IMR-90 (cell line): Measurements from ENCODE around the gene BTG2. TPM values are rescaled to one million over a fixed set of nuclear protein-coding genes. Genes with fewer than 3 reads are reported as not detected.

Source experiments
- ATAC-seq: fragments of 200-7000 bp; cut with Tn5 transposase; 2 replicates; pipeline ENCODE4 v1.9.1; 2020; ENCODE audit warnings: low read depth, mild to moderate bottlenecking, moderate library complexity
- BruUV-seq: library from RNA; stranded (reverse); fragments of 400-500 nt; replicated peaks from 2 replicates; lab custom pipeline; 2021; lab: Mats Ljungman, UMichigan
- CTCF ChIA-PET: fragments of 300-600 bp; formaldehyde crosslinking; extraction: SDS; loops from one replicate; lab custom pipeline; 2021; ENCODE audit warnings: antibody characterized with exemption; lab: Yijun Ruan, JAX
- POLR2A ChIA-PET: fragments of 300-600 bp; sonication (Branson Sonifier 250); formaldehyde crosslinking; loops from one replicate; lab custom pipeline; 2022; ENCODE audit warnings: antibody characterized with exemption; ENCODE audit not compliant: unreplicated experiment; lab: Charles Lee
- DNase-seq: peaks from one replicate; pipeline ENCODE4 v3.0.0; 2013
- H2AFZ ChIP-seq: replicated peaks from 2 replicates; pipeline ENCODE3; 2013; ENCODE audit warnings: low read length, mild to moderate bottlenecking; ENCODE audit not compliant: poor library complexity
- H2AK5ac ChIP-seq: 2 replicates; pipeline ENCODE4 v1.6.1; 2013; ENCODE audit warnings: low read depth, low read length, inconsistent platforms
- H2AK9ac ChIP-seq: replicated peaks from 2 replicates; pipeline ENCODE3; 2013; ENCODE audit warnings: mild to moderate bottlenecking, low read depth, low read length, moderate library complexity; ENCODE audit not compliant: poor library complexity
- H2BK120ac ChIP-seq: 2 replicates; pipeline ENCODE4 v1.6.1; 2013; ENCODE audit warnings: low read depth, low read length, inconsistent platforms
- H2BK15ac ChIP-seq: 3 replicates; pipeline ENCODE4 v1.6.1; 2013; ENCODE audit warnings: low read depth, low read length, inconsistent platforms
- H2BK20ac ChIP-seq: 2 replicates; pipeline ENCODE4 v1.6.1; 2013; ENCODE audit warnings: low read depth, mild to moderate bottlenecking, inconsistent platforms, low read length, moderate library complexity
- H2BK5ac ChIP-seq: 2 replicates; pipeline ENCODE4 v1.6.1; 2013; ENCODE audit warnings: mild to moderate bottlenecking, low read depth, low read length, inconsistent platforms; ENCODE audit not compliant: poor library complexity, severe bottlenecking
- H3K14ac ChIP-seq: replicated peaks from 2 replicates; pipeline ENCODE4 v1.6.1; 2013; ENCODE audit warnings: low read depth, low read length, inconsistent platforms
- H3K18ac ChIP-seq: 2 replicates; pipeline ENCODE4 v1.6.1; 2013; ENCODE audit warnings: low read depth, low read length, control low read depth
- H3K23ac ChIP-seq: 2 replicates; pipeline ENCODE4 v1.6.1; 2013; ENCODE audit warnings: low read depth, low read length, inconsistent platforms
- H3K27ac ChIP-seq: 2 replicates; pipeline ENCODE4 v1.5.1; 2013; ENCODE audit warnings: mild to moderate bottlenecking, control low read depth, low read length; ENCODE audit not compliant: insufficient read depth
- H3K27me3 ChIP-seq: 2 replicates; pipeline ENCODE4 v1.6.1; 2013; ENCODE audit warnings: low read length; ENCODE audit not compliant: control insufficient read depth, insufficient read depth
- H3K36me3 ChIP-seq: 2 replicates; pipeline ENCODE4 v1.6.1; 2013; ENCODE audit warnings: low read length, mixed read lengths; ENCODE audit not compliant: control insufficient read depth, insufficient read depth
- H3K4ac ChIP-seq: 2 replicates; pipeline ENCODE4 v1.6.1; 2013; ENCODE audit warnings: low read depth, low read length, inconsistent platforms
- H3K4me1 ChIP-seq: 2 replicates; pipeline ENCODE4 v1.6.1; 2013; ENCODE audit warnings: low read length, mixed read lengths; ENCODE audit not compliant: control insufficient read depth, insufficient read depth
- H3K4me2 ChIP-seq: 2 replicates; pipeline ENCODE4 v1.6.1; 2013; ENCODE audit warnings: low read depth, mild to moderate bottlenecking, control low read depth, low read length, moderate library complexity
- H3K4me3 ChIP-seq: 2 replicates; pipeline ENCODE4 v1.5.1; 2013; ENCODE audit warnings: low read depth, mild to moderate bottlenecking, control low read depth, low read length, moderate library complexity; ENCODE audit not compliant: insufficient read depth
- H3K56ac ChIP-seq: 2 replicates; pipeline ENCODE4 v1.6.1; 2013; ENCODE audit warnings: low read length, inconsistent platforms; ENCODE audit not compliant: insufficient read depth; ENCODE audit errors: extremely low read depth
- H3K79me1 ChIP-seq, 2 experiments: 2 replicates each; pipeline ENCODE4 v1.6.1; 2013; ENCODE audit warnings: low read length in 2 of 2, inconsistent platforms in 1 of 2, low read depth in 1 of 2
- H3K9ac ChIP-seq: 2 replicates; pipeline ENCODE4 v1.6.1; 2013; ENCODE audit warnings: low read depth, low read length, control low read depth
- H3K9me1 ChIP-seq: 2 replicates; pipeline ENCODE4 v1.6.1; 2013; ENCODE audit warnings: low read length, inconsistent platforms; ENCODE audit not compliant: insufficient read depth
- H3K9me3 ChIP-seq: 2 replicates; pipeline ENCODE4 v1.6.1; 2013; ENCODE audit warnings: low read length; ENCODE audit not compliant: control insufficient read depth, insufficient read depth
- H4K20me1 ChIP-seq: 2 replicates; pipeline ENCODE4 v1.6.1; 2013; ENCODE audit warnings: low read length, inconsistent platforms; ENCODE audit not compliant: insufficient read depth
- H4K5ac ChIP-seq: 2 replicates; pipeline ENCODE4 v1.6.1; 2013; ENCODE audit warnings: mild to moderate bottlenecking, low read depth, low read length, control low read depth
- H4K8ac ChIP-seq, 2 experiments: 2 replicates each; pipeline ENCODE4 v1.6.1; 2013; ENCODE audit warnings: low read depth in 2 of 2, low read length in 2 of 2, control low read depth in 1 of 2, inconsistent platforms in 1 of 2
- H4K91ac ChIP-seq: 2 replicates; pipeline ENCODE4 v1.6.1; 2013; ENCODE audit warnings: low read depth, low read length, inconsistent platforms; ENCODE audit not compliant: insufficient read depth
- BHLHE40 ChIP-seq: fragments of 150-350 bp; IDR thresholded peaks from 2 replicates; pipeline ENCODE4 v1.6.1; 2016; ENCODE audit warnings: mild to moderate bottlenecking, low read depth, low read length
- CHD1 ChIP-seq: IDR thresholded peaks from 2 replicates; pipeline ENCODE4 v1.6.1; 2012; ENCODE audit warnings: low read depth, low read length, improper control_type of control experiment
- ELK1 ChIP-seq: fragments of 150-350 bp; IDR thresholded peaks from 2 replicates; pipeline ENCODE4 v1.6.1; 2016; ENCODE audit warnings: low read depth, mild to moderate bottlenecking, low read length, moderate library complexity, borderline replicate concordance
- MAZ ChIP-seq: IDR thresholded peaks from 2 replicates; pipeline ENCODE4 v1.6.1; 2012; ENCODE audit warnings: low read depth, mild to moderate bottlenecking, low read length, improper control_type of control experiment, moderate library complexity, borderline replicate concordance
- RAD21 ChIP-seq: IDR thresholded peaks from 2 replicates; pipeline ENCODE4 v1.6.1; 2012; ENCODE audit warnings: low read length, improper control_type of control experiment
- USF2 ChIP-seq: fragments of 150-350 bp; IDR thresholded peaks from 2 replicates; pipeline ENCODE4 v1.6.1; 2017; ENCODE audit warnings: mild to moderate bottlenecking, antibody characterized with exemption, low read length, low read depth
- WGBS, 2 experiments: methylation state at CpG; one replicate each; pipeline versions ENCODE4 v1.1.5 to v1.1.7; 2013; ENCODE audit warnings: missing lambda C conversion rate in 2 of 2; ENCODE audit not compliant: insufficient read length in 1 of 2; ENCODE audit errors: extremely low coverage in 2 of 2; 5-methylcytosine and 5-hydroxymethylcytosine counted together
- dilution Hi-C: fragments of 300-500 bp; cut with HindIII; formaldehyde crosslinking; loops from one replicate; pipeline ENCODE4 v1.14.3; 2018; ENCODE audit warnings: low sequenced_read_pairs; ENCODE audit not compliant: unreplicated experiment
- in situ Hi-C: fragments of 300-500 bp; cut with MboI; formaldehyde crosslinking; loops from 3 replicates; pipeline ENCODE4 v1.14.3; 2019; ENCODE audit warnings: low sequenced_read_pairs, inconsistent platforms, mixed read lengths
- intact Hi-C: fragments of 100-400 bp; cut with micrococcal nuclease; formaldehyde crosslinking; loops from 2 replicates; pipeline ENCODE4 v1.10.0; 2022
- polyA plus RNA-seq, 3 experiments: library from polyadenylated mRNA; depleted of rRNA; stranded (reverse); fragments of >200 nt; gene quantifications; 2 replicates each; pipeline ENCODE4 v1.2.3, GENCODE V29; 2012; ENCODE audit warnings: low replicate concordance in 1 of 3
- total RNA-seq: library from RNA; depleted of rRNA; stranded (reverse); fragments of >200 nt; gene quantifications from 2 replicates; pipeline ENCODE4 v1.2.3, GENCODE V29; 2012

BTG2 gene
- total and polyA plus RNA-seq, 2 of the 4 experiments (the other 2 are of a cell fraction): 8.4 to 18.8 TPM

- in situ Hi-C loops: loop anchor here (5.0 kb wide), 1 partner anchor 64 kb away; no protein-coding TSS in a partner anchor
- intact Hi-C loops: loop anchor here (10.0 kb wide), 1 partner anchor 301 kb away; no protein-coding TSS in a partner anchor
Observed at GRCh38 chr1:203336097-203336496, 30.8 kb downstream of the BTG2 start.

More at GRCh38 chr1:203336097-203336496, 30.8 kb downstream of the BTG2 start:
- Histone ChIP-seq H4K8ac (no peak overlapping the region), H2BK20ac (no peak overlapping the region), H3K4me3 (no peak overlapping the region), H2BK5ac (no peak overlapping the region), H3K9ac (no peak overlapping the region), H3K79me1 (no peaks in the 10 kb centered on the region), H2BK120ac (no peak overlapping the region), H3K9me3 (no peaks in the 10 kb centered on the region), H3K27me3 (peaks cover 42% of the 10 kb centered on the region), H3K36me3 (no peaks in the 10 kb centered on the region), H4K20me1 (no peaks in the 10 kb centered on the region), H4K5ac (no peak overlapping the region), H3K4me2 (no peak overlapping the region), H3K14ac (no peak overlapping the region), H3K4ac (no peak overlapping the region), H3K56ac (no peak overlapping the region), H3K4me1 (no peaks in the 10 kb centered on the region), H3K23ac (no peak overlapping the region), H2AFZ (no peak overlapping the region), H4K91ac (no peak overlapping the region), H2AK5ac (no peak overlapping the region), H2AK9ac (no peak overlapping the region), H3K9me1 (no peaks in the 10 kb centered on the region), H2BK15ac (no peak overlapping the region), H3K18ac (no peak overlapping the region), H3K27ac (no peak overlapping the region)
- dilution Hi-C loops: no loop called here
- no peak for TF ChIP-seq MAZ
- no peak for TF ChIP-seq BHLHE40
- no peak for TF ChIP-seq CHD1
- no peak for TF ChIP-seq USF2
- no peak for TF ChIP-seq ELK1
- TF ChIP-seq RAD21: no peak
- CTCF ChIA-PET: interaction anchor here (0.9 to 2.2 kb wide), 4 partner anchors 30 to 152 kb away, joined by 3 to 9 read pairs (median 4); no protein-coding TSS in a partner anchor
- ATAC-seq: no peak
- DNase-seq: no peak
- no TSS peak for BruUV-seq
- WGBS, 2 experiments: 0% methylated on average over 1 of the region's 1 CpG; no CpG with 5 or more reads in 1 of the 2 experiments
- POLR2A ChIA-PET: no interaction called here
